RCC 7860 (cell line): ENCODE measurements around the gene MST1R.
A peak's percentile ranks its signal among the peaks of the same experiment; 100 is the strongest.

Source experiments
- DNase-seq: peaks from one replicate; pipeline ENCODE4 v3.0.0-alpha.2; 2015; ENCODE audit warnings: low spot score
- FAIRE-seq: peaks from 2 replicates; lab custom pipeline; 2012; peaks lifted over from hg19 to GRCh38; lab: Jason Lieb, UNC

MST1R gene

DNA sequence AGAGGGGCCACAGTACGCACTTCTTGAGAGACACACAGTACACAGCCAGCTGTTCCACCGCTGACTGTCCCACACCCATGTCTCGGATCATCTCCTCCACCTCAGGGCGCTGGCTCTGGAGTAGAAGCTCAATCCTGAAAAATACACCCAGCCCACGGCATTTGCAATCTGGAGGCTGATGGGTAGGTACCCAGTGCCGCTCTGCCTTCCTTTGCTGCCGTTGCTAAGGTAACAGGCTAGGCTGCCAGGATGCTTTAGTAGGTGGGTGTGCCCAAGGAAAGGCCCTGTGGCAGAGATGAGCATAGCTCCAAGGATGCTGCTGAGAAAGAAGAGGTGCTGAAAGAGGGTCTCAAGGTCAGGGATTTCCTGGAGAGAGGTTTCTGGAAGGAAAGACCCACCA lies 61.9 kb downstream of the MST1R start:
- DNase-seq (no peak), FAIRE-seq (no peak)

DNA sequence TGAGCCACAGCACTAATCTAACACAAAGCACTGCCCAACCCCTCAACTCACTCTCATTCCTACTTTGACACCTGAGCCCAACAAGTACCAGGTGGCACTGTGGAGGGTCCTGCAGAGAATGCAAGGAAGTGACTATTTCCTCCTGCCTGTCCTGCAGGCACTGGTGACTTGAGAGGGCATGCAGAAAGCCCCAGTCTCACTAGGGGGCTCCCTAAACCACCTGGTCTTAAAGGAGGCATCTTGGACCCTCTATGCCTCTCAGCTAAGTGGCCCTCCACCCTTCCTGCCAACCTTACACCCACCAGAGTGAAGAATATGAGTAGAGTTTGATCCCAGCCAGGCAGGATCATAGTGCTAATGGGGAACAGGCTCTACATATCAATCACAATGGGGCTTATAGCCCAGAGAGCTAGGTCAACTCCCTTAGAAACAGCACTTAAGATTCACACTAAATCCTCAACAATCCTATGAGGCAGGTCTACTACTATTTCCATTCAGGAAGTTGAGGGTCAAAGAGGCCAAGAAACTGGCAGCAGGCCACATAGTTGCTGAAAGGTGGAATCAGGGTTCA lies 62.5 kb downstream of the MST1R start:
- no peak for FAIRE-seq
- DNase-seq, result no peak

DNA sequence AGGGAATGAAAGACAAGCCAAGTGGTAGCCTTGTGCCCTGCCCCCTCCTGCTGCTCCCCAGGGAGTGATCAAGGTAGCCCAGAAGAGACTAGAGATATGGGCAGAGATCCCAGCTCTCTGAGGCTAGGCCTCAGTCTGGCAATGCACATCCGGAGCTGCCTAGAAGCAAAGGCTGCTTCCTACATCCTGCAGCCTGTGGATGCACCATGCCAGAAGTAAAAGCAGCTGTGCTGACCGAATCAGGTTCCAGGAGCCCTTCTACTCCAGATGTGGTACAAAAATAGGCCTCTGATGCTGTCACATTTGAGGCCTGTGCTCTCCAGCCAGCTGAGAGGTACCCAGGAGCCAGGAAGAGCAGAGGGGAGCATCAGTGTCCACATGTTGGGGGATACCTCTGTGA lies 63.3 kb downstream of the MST1R start:
- FAIRE-seq, result no peak
- DNase-seq, result no peak

- FAIRE-seq, result no peak
- peak; percentile 46 for DNase-seq
Measured at GRCh38 chr3:49839193-49839809, 64.4 kb downstream of the MST1R start.
